Astrocyte (in vitro differentiated cells and primary cell): ENCODE measurements around the gene GPATCH1. TPM values are rescaled to one million over a fixed set of nuclear protein-coding genes. Genes with fewer than 3 reads are reported as not detected.
"Not testable (repeated sequence)": the region's sequence is repeated elsewhere in the genome, so short reads cannot be mapped to it uniquely, and the experiment has no call there.

ENCODE experiments used
- DNase-seq: peaks from one replicate; pipeline ENCODE4 v3.0.0-alpha.2; 2010; ENCODE audit warnings: low read depth
- FAIRE-seq: peaks from 2 replicates; lab custom pipeline; 2011; peaks lifted over from hg19 to GRCh38; lab: Jason Lieb, UNC
- H2AFZ ChIP-seq: 2 replicates; pipeline ENCODE4 v1.6.0; 2012; ENCODE audit warnings: low read depth, low read length, inconsistent platforms
- H3K27ac ChIP-seq: 2 replicates; pipeline ENCODE4 v1.5.1; 2011; ENCODE audit warnings: low read depth, low read length, inconsistent platforms
- H3K27me3 ChIP-seq: 2 replicates; pipeline ENCODE4 v1.6.0; 2011; ENCODE audit warnings: low read length, inconsistent platforms; ENCODE audit not compliant: insufficient read depth
- H3K36me3 ChIP-seq: 2 replicates; pipeline ENCODE4 v1.5.1; 2011; ENCODE audit warnings: low read length, inconsistent platforms; ENCODE audit not compliant: insufficient read depth
- H3K4me1 ChIP-seq: 2 replicates; pipeline ENCODE4 v1.5.1; 2011; ENCODE audit warnings: low read length, inconsistent platforms; ENCODE audit not compliant: insufficient read depth
- H3K4me2 ChIP-seq: 2 replicates; pipeline ENCODE4 v1.6.0; 2012; ENCODE audit warnings: low read length, inconsistent platforms
- H3K4me3 ChIP-seq: 2 replicates; pipeline ENCODE4 v1.5.1; 2011; ENCODE audit warnings: low read depth, mild to moderate bottlenecking, low read length, inconsistent platforms; ENCODE audit not compliant: insufficient read depth
- H3K79me2 ChIP-seq: 2 replicates; pipeline ENCODE4 v1.6.0; 2012; ENCODE audit warnings: mild to moderate bottlenecking, low read length, inconsistent platforms; ENCODE audit not compliant: insufficient read depth
- H3K9ac ChIP-seq: 2 replicates; pipeline ENCODE4 v1.6.0; 2012; ENCODE audit warnings: mild to moderate bottlenecking, low read length, inconsistent platforms
- H3K9me3 ChIP-seq: 2 replicates; pipeline ENCODE4 v1.5.1; 2012; ENCODE audit warnings: low read depth, mild to moderate bottlenecking, low read length, inconsistent platforms; ENCODE audit not compliant: insufficient read depth
- H4K20me1 ChIP-seq: 2 replicates; pipeline ENCODE4 v1.6.0; 2012; ENCODE audit warnings: low read length, inconsistent platforms; ENCODE audit not compliant: insufficient read depth
- H3K27ac Mint-ChIP-seq: one replicate; pipeline ENCODE4 v1.8.0; 2021; ENCODE audit warnings: mild to moderate bottlenecking, mixed read lengths; ENCODE audit not compliant: unreplicated experiment
- H3K27me3 Mint-ChIP-seq: one replicate; pipeline ENCODE4 v1.8.0; 2021; ENCODE audit warnings: low read depth, mixed read lengths; ENCODE audit not compliant: unreplicated experiment
- H3K36me3 Mint-ChIP-seq: one replicate; pipeline ENCODE4 v1.8.0; 2021; ENCODE audit warnings: low read depth, mixed read lengths; ENCODE audit not compliant: unreplicated experiment
- H3K4me1 Mint-ChIP-seq: one replicate; pipeline ENCODE4 v1.8.0; 2021; ENCODE audit warnings: low read depth, mixed read lengths; ENCODE audit not compliant: unreplicated experiment
- H3K4me3 Mint-ChIP-seq: one replicate; pipeline ENCODE4 v1.8.0; 2021; ENCODE audit warnings: mild to moderate bottlenecking, moderate library complexity, mixed read lengths; ENCODE audit not compliant: unreplicated experiment
- H3K9me3 Mint-ChIP-seq: one replicate; pipeline ENCODE4 v1.8.0; 2021; ENCODE audit warnings: mild to moderate bottlenecking, mixed read lengths; ENCODE audit not compliant: unreplicated experiment
- CTCF ChIP-seq: IDR thresholded peaks from 2 replicates; pipeline ENCODE4 v1.5.1; 2011; ENCODE audit warnings: low read depth, mild to moderate bottlenecking, inconsistent platforms, low read length, moderate library complexity; ENCODE audit not compliant: insufficient read depth
- EZH2 ChIP-seq: IDR thresholded peaks from 2 replicates; pipeline ENCODE4 v1.6.1; 2012; ENCODE audit warnings: mild to moderate bottlenecking, low read length, inconsistent platforms; ENCODE audit not compliant: insufficient read depth
- total RNA-seq: library from RNA; stranded (reverse); gene quantifications from 2 replicates; pipeline ENCODE4 v1.2.1, GENCODE V29; 2021

The GPATCH1 gene
- total RNA-seq, 1 donor from 2014 or later = 6.1 TPM

GRCh38 chr19:33154313-33154712 is 73.3 kb downstream of the GPATCH1 start:
- not testable (repeated sequence) for H3K36me3 ChIP-seq, H3K9ac ChIP-seq, H3K27me3 ChIP-seq, H4K20me1 ChIP-seq, H3K36me3 Mint-ChIP-seq, H3K4me3 Mint-ChIP-seq, H3K4me2 ChIP-seq, H3K79me2 ChIP-seq, H3K27ac ChIP-seq, H3K4me3 ChIP-seq, H3K4me1 ChIP-seq, H3K27me3 Mint-ChIP-seq, H2AFZ ChIP-seq, DNase-seq, FAIRE-seq, H3K9me3 Mint-ChIP-seq, H3K4me1 Mint-ChIP-seq, H3K27ac Mint-ChIP-seq, H3K9me3 ChIP-seq

- Histone ChIP-seq H3K4me2 (no peak overlapping the region), H3K36me3 (no peaks in the 10 kb centered on the region), H3K79me2 (no peaks in the 10 kb centered on the region), H3K27ac (no peak overlapping the region), H3K4me3 (no peak overlapping the region), H2AFZ (no peak overlapping the region), H3K9ac (no peak overlapping the region), H3K9me3 (no peaks in the 10 kb centered on the region), H3K4me1 (no peaks in the 10 kb centered on the region), H3K27me3 (no peaks in the 10 kb centered on the region), H4K20me1 (no peaks in the 10 kb centered on the region)
- no peak overlapping the region for H3K27ac Mint-ChIP-seq
- H3K4me3 Mint-ChIP-seq = no peak overlapping the region
- peaks cover 4% of the 10 kb centered on the region for H3K27me3 Mint-ChIP-seq
- DNase-seq (peak; percentile 14), FAIRE-seq (no peak)
- TF ChIP-seq EZH2 = no peak
- TF ChIP-seq CTCF = no peak
- H3K36me3 Mint-ChIP-seq = peaks cover 2% of the 10 kb centered on the region
- no peaks in the 10 kb centered on the region for H3K9me3 Mint-ChIP-seq
- no peaks in the 10 kb centered on the region for H3K4me1 Mint-ChIP-seq
Observed at GRCh38 chr19:33156334-33156733, 75.4 kb downstream of the GPATCH1 start.

GRCh38 chr19:33157906-33158305 is 76.9 kb downstream of the GPATCH1 start:
- H3K36me3 ChIP-seq = no peaks in the 10 kb centered on the region
- no peaks in the 10 kb centered on the region for H3K4me1 ChIP-seq
- Mint-ChIP-seq H3K9me3 (no peaks in the 10 kb centered on the region), H3K36me3 (peaks cover 2% of the 10 kb centered on the region), H3K27ac (no peak overlapping the region), H3K4me1 (no peaks in the 10 kb centered on the region), H3K4me3 (no peak overlapping the region), H3K27me3 (peaks cover 4% of the 10 kb centered on the region)
- FAIRE-seq (no peak), DNase-seq (no peak)
- H2AFZ ChIP-seq = no peak overlapping the region
- H4K20me1 ChIP-seq = no peaks in the 10 kb centered on the region
- no peak overlapping the region for H3K4me2 ChIP-seq
- no peak for TF ChIP-seq CTCF
- no peak for TF ChIP-seq EZH2
- no peak overlapping the region for H3K27ac ChIP-seq
- H3K79me2 ChIP-seq = no peaks in the 10 kb centered on the region
- H3K9me3 ChIP-seq = no peaks in the 10 kb centered on the region
- H3K27me3 ChIP-seq = no peaks in the 10 kb centered on the region
- no peak overlapping the region for H3K4me3 ChIP-seq
- H3K9ac ChIP-seq = no peak overlapping the region
